ENCODE measurements around the gene EHMT1.

GRCh38 chr9:137723783-137724445 is 105.1 kb downstream of the EHMT1 start:
- no peak for TF ChIP-seq CTCF (conservative IDR thresholded peaks at IDR 0.05)
- TF ChIP-seq ZFX (IDR thresholded peaks at IDR 0.05) = no peak

Measured in C4-2B (cell line).